ENCODE data around the gene KCNK3.

- no peak for TF ChIP-seq CTCF (IDR thresholded peaks at IDR 0.05)
- TF ChIP-seq REST (IDR thresholded peaks at IDR 0.05; ENCODE audit: insufficient read depth in 1 of 2, low read depth in 2 of 2, low read length in 1 of 2), result no peak
- TF ChIP-seq POLR2AphosphoS5 (IDR thresholded peaks at IDR 0.05; ENCODE audit: low read depth, low read length), result no peak
- TF ChIP-seq TCF7L2 (IDR thresholded peaks at IDR 0.05; ENCODE audit: low read depth, low read length), result no peak
- TF ChIP-seq SIN3A (IDR thresholded peaks at IDR 0.05; ENCODE audit: borderline replicate concordance, insufficient read depth, low read depth, low read length), result no peak
Observed at GRCh38 chr2:26674002-26674751, 18.3 kb upstream of the KCNK3 start.
